Measurements from ENCODE around the gene PLBD1. TPM values are rescaled to one million over a fixed set of nuclear protein-coding genes. Genes with fewer than 3 reads are reported as not detected.

The PLBD1 gene
- total RNA-seq, 4 donors from 2014 or later = 9.9 to 33.6 (median 20.5) TPM

DNA sequence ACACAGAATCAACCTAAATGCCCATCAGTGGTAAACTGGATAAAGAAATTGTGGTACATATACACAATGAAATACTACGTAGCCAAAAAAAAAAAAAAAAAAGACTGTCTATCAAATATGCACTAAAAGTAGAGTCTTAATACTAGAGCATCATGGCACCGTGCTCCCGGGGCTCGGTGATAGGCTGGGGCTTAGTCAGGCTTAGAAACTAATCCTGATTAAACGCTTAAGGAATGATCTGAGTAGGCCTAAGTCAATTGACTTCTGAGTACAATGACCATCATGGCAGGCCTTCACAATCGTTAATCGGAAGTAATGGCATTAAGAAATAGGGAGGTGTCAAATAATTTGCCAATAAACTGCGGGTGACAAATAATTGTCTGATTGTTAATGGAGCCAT, 9.7 kb downstream of the PLBD1 start:
- Histone ChIP-seq H3K36me3 (no peaks in the 10 kb centered on the region), H3K4me3 (no peak overlapping the region), H3K27me3 (no peaks in the 10 kb centered on the region), H3K9me3 (no peaks in the 10 kb centered on the region), H3K4me1 (peaks cover 0 to 32% (median 7%) of the 10 kb centered on the region in 4 donors), H3K27ac (peak overlapping the region in 3 of 4 donors; percentile 38 to 80 (median 69))
- TF ChIP-seq POLR2A (IDR thresholded peaks at IDR 0.05) = no peak
- DNase-seq = no peak

DNA sequence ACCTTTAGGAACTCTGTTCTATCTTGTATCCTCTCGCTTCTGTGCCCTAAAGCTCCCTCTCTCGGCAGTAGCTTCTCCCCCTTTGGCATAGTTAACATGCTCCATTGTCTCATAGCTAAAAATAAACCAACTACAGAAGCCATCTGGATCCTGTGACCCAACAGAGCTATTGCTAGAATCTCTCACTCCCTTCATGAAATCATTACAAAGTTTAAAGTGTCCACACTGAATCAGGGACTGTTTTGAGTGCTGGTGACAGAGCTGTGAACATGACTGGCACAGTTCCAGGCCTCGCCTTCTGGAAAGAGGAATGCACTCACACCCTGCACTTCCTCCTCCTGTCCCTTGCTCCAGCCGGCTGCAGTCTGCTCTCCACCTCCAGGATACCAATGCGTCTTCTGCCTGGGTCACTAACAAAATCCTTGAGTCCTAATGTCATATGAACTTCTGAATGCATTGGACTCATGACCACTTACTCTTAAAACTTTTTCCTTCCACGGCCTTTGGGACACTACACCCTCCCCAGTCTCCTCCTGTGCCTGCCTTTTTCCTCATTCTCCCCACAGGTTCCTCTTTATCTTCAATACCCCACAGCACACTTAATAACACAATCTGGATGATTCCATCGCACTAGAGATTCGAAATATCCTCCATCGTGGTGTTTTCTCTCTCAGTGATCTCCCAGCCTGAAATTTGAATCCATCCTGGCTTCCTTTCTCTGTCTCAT, 13.2 kb downstream of the PLBD1 start:
- H3K27me3 ChIP-seq = no peaks in the 10 kb centered on the region
- peak; percentile 28 to 92 (median 88) for DNase-seq
- TF ChIP-seq, protein P1, sequence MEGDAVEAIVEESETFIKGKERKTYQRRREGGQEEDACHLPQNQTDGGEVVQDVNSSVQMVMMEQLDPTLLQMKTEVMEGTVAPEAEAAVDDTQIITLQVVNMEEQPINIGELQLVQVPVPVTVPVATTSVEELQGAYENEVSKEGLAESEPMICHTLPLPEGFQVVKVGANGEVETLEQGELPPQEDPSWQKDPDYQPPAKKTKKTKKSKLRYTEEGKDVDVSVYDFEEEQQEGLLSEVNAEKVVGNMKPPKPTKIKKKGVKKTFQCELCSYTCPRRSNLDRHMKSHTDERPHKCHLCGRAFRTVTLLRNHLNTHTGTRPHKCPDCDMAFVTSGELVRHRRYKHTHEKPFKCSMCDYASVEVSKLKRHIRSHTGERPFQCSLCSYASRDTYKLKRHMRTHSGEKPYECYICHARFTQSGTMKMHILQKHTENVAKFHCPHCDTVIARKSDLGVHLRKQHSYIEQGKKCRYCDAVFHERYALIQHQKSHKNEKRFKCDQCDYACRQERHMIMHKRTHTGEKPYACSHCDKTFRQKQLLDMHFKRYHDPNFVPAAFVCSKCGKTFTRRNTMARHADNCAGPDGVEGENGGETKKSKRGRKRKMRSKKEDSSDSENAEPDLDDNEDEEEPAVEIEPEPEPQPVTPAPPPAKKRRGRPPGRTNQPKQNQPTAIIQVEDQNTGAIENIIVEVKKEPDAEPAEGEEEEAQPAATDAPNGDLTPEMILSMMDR (IDR thresholded peaks at IDR 0.05) = peak in 2 of 6 experiments; percentile 29 to 41
- TF ChIP-seq POLR2A (IDR thresholded peaks at IDR 0.05) = peak in 1 of 2 donors; percentile 45
- peak overlapping the region in 1 of 4 donors; percentile 27 for H3K4me3 ChIP-seq
- H3K4me1 ChIP-seq = peaks cover 0 to 24% (median 7%) of the 10 kb centered on the region in 4 donors
- peak overlapping the region in 3 of 4 donors; percentile 56 to 89 (median 65) for H3K27ac ChIP-seq
- no peaks in the 10 kb centered on the region for H3K9me3 ChIP-seq
- no peaks in the 10 kb centered on the region for H3K36me3 ChIP-seq

DNA sequence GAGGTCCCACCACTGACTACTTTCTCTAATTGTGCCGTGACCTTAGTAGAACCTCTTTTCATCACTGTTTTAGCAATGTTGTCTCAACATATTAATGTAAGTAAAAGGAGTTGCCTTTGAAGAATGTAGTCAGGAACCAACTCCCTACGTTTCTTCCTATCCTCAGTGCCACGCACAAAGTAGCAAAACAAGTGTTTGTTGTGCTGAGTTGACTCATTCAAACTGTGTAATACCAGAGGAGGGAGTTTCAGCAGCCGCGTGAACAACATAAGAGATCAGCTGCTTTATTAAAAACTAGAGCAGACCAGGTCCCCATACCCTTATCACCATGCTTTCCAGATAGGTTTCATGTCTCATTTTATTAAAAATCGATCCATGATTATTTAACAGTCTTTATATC, 19.1 kb downstream of the PLBD1 start:
- Histone ChIP-seq H3K27me3 (no peaks in the 10 kb centered on the region), H3K4me3 (no peak overlapping the region), H3K36me3 (no peaks in the 10 kb centered on the region), H3K27ac (no peak overlapping the region), H3K9me3 (no peaks in the 10 kb centered on the region), H3K4me1 (peaks cover 0 to 2% (median 0%) of the 10 kb centered on the region in 4 donors)
- DNase-seq = no peak
- TF ChIP-seq, protein P1 (IDR thresholded peaks at IDR 0.05) = no peak

DNA sequence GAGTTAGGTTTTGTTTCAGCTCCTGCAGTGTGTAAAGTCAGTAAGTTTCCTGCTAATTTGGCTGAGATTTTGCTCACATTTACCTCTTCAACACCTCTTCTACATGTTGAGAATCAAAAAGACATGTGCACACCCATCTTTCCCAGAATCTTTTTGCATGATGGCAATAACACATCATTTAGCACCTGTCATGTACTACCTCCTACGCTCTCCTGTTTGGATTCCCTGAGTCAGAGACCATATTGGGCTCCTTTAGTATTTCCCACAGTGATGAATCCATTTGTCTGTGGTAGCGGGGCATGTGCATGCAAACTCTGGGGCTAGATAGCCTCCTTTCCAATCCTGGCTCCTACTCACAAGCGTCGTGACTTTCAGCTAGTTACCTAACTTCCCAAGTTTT, 20.1 kb downstream of the PLBD1 start:
- no peak for DNase-seq
- Histone ChIP-seq H3K27ac (no peak overlapping the region), H3K4me3 (no peak overlapping the region), H3K36me3 (no peaks in the 10 kb centered on the region), H3K9me3 (no peaks in the 10 kb centered on the region), H3K4me1 (no peaks in the 10 kb centered on the region), H3K27me3 (no peaks in the 10 kb centered on the region)
- TF ChIP-seq POLR2A (IDR thresholded peaks at IDR 0.05) = no peak
- TF ChIP-seq, protein P1 (IDR thresholded peaks at IDR 0.05) = no peak

DNA sequence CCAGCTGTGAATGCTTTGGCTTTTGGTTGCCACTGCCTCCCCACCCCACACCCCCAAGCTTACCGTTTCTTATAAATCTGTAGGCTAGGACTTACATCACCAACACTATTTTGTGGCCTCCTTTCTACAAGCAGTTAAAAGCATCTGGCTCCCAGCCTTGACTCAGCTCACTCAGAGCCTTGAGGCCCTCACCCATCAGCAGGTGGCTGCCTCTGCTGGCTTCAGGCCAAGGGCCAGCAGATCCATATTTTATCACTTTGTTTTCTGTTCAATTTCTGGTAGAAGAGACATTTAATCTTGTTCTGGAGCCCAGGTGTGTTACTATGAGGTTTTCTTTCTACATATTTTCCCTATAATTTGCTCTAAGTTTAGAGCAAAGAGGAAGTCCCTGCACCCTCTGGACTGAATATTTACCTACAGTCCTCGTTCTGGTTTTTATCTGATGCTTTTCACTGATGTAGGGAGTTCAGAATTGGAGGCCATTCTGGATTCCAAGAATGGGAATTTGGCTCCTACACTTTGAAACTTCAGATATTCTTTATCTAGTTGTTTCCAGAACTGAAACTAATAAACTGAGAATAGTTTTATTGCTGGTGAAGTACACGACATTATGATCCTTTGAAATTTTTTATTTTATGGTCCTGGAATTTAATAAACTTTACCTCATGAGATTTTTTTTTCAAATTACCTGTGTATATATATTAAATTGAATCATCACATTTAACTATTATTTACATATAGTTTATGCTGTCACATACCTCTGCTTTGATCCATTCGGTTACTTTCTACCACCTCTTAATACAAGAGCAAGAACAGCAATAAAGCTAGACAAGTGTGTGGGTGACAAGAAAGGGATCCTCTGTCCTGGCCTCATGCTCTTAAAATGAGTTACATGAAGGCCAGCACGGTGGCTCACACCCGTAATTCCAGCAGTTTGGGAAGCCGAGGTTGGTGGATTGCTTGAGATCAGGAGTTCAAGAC, 22.2 kb downstream of the PLBD1 start:
- peak overlapping the region in 1 of 4 donors; percentile 40 for H3K27ac ChIP-seq
- no peaks in the 10 kb centered on the region for H3K9me3 ChIP-seq
- H3K36me3 ChIP-seq = no peaks in the 10 kb centered on the region
- no peaks in the 10 kb centered on the region for H3K4me1 ChIP-seq
- no peak overlapping the region for H3K4me3 ChIP-seq
- DNase-seq = no peak
- no peaks in the 10 kb centered on the region for H3K27me3 ChIP-seq
- TF ChIP-seq, protein P1 (IDR thresholded peaks at IDR 0.05) = no peak
- TF ChIP-seq POLR2A (IDR thresholded peaks at IDR 0.05) = no peak
